NCI-H1417 treated with DMSO at 0.1 percent for 48 hours (cell line): ENCODE measurements around the gene GRM6.

Experiments
- DNase-seq: peaks from one replicate; lab custom pipeline; 2025; lab: John Stamatoyannopoulos, UW

GRM6 gene

DNA sequence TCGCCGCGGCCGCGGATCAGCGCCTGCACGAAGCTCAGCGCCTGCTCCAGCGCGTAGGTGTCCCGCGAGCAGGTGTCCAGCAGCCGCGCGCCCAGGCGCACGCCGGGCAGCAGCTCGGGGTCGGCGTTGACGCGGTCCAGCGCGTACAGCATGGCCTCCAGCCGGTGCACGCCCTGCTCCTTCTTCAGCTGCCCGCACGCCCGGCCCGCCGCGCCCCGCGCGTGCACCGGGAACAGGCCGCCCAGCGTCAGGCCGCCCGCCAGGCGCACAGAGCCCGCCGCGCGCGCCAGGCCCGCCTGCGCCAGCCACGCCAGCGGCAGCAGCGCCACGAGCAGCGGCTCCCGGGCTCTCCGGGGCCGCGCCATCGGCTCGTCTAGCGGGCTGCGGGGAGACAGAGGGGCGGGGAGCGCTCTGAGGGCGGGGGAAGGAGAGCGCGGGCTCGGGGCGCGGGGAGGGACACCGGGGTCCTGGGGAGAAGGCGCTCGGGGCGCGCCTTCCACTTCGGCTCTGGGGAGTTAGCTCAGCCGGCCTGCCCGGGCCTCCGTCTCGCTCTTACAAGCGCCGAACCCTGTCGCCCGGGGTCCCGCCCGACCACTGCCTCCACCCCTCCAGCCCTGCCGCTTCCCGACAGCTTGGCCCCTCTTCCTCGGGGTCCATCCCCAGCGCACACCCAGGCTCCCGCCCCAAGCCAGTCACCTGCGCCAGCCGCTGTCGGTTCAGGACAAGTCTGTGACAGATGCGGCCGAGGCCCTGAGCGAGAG, at the start of gene GRM6:
Gene GRM6 (minus strand): TSS at position 741 of the 761 bp plus-strand sequence. CDS start 376 bp downstream, at position 365.
- no peak for DNase-seq

DNA sequence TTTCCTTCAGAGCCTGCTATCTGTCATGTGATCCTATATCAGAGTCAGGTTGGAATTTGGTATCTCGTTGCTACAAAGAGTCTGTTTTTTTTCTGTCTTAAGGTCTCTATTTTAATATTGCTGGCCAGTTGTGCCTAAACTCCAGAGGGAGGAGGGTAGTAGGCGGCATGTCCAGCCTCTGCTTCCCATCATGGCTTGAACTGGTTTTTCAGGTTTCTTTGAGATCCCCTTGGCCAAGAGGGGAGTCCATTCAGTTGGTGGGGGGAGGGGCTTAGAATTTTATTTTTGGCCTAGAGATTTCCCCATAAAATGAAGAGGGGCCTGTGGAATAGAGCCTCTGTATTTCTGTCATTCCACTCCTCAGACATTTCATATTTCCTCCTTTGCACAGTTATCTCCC, 49.6 kb upstream of the GRM6 start:
- no peak for DNase-seq

DNA sequence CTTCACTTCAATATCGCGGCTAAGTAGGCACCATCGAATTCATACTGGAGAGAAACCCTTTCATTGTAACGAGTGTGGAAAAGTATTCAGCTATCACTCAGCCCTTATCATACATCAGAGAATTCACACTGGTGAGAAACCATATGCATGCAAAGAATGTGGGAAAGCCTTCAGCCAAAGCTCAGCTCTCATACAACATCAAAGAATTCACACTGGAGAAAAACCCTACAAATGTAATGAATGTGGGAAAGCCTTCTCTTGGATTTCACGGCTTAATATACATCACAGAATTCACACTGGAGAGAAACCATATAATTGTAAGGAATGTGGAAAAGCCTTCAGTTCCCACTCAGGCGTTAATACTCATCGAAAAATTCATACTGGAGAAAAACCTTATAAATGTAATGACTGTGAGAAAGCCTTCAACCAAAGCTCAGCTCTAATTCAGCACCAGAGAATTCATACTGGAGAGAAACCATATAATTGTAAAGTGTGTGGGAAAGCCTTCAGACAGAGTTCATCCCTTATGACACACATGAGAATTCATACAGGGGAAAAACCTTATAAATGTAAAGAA, 38.0 kb upstream of the GRM6 start:
- no peak for DNase-seq

DNA sequence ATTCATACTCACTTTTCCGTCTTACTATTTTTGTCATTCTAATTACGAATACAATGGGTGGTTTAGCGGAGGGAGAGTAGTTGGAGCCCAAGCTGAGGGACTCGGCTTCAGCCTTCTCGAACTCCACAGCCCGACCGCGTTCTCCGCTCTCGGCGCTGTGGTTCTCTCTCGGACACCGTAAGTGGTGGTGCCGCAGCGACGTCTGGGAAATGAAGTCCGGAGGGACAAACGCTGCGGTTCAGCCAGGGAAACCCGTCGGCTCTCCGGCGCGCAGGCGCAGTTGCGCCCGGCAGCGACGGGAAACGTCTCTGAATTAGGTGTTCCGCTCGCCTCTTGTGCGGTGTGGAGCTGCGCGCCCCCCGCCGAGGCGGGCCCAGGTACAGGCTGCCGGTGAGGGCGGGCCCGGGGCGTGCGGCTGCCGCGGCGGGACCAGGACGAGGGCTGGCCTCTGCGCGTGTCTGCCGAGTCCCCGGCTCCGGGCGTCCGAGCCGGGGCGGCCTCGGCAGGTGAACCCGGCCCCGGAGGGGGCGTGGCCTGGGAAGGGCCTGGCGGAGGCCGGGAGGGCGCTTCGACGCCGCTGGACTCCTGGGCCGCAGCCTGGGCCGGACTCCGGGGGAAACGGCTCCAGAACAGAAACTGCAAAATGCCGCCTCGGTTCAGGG, 28.5 kb upstream of the GRM6 start, which contains the start of gene ZNF879:
Gene ZNF879 (plus strand): TSS at position 277 of the 662 bp plus-strand sequence. CDS start 1,201 bp downstream, outside the sequence.
- no peak for DNase-seq

DNA sequence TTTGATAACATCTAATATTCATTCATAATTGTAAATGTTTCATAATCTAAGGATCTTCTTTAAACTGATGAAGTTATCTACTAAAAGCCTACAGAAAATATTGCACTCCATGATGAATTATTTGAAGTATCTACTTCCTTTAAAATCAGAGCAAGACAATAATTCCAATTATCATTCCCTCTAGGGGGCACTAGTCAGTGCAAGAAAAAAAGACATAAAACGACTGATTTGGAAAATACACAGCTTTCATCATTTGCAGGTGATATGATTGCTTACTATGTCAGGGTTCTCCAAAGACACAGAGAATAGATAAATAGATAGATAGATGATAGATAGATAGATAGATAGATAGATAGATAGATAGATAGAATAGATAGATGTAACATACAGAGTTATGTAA, 13.5 kb upstream of the GRM6 start:
- DNase-seq: no peak

DNA sequence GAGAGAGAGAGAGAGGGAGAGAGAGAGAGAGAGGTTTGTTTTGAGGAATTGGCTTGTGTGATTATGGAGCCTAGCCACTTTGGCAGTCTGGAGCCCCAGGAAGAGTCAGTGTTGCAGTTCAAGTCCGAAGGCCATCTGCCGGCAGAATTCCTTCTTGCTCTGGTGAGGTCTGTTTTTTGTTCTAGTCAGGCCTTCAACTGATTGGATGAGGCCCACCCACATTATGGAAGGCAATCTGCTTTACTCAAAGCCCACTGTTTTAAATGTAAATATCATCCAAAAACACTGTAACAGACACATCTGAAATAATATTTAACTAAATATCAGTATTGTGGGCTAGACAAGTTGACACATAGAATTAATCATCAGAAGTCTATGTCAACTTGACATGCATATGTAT, 11.4 kb upstream of the GRM6 start:
- DNase-seq: no peak

DNA sequence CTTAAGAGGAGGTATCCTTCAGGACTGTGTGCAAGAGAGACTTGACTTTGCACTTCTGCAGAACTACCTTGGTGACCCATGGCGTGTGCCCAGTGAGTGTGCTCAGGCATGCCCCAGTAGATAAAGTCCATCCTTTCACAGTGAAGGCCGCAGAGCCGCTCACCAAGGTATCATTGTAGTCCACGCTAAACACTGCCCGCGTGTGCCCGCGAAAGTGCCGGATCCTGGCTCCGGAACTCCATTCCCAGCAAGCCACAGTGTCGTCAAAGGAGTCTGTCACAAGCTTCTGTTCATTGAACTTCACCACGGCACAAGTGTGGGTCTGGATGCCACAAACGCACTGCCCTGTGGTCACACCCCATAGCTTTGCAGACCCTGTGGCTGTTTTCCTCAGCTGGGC, 3.3 kb upstream of the GRM6 start:
- no peak for DNase-seq

DNA sequence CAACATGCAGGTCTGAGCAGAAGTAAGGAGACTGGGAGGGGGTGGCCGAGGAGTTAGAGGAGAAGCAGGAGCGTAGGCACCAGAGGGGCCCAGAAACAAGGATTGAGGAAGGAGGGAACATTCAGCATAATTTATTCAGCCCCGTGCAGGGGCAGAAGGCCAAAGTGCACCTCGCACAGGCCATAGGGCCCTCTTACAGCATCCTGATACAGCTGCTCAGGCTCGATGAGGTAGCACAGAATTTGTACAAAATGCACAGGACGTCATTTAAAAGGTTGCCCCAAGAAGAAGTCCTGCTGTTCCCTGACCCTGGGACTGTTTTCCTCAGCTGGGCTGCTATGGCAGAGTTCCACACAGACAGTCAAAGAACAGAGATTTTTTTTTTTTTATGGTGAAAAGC, 2.1 kb upstream of the GRM6 start:
- DNase-seq: no peak

DNA sequence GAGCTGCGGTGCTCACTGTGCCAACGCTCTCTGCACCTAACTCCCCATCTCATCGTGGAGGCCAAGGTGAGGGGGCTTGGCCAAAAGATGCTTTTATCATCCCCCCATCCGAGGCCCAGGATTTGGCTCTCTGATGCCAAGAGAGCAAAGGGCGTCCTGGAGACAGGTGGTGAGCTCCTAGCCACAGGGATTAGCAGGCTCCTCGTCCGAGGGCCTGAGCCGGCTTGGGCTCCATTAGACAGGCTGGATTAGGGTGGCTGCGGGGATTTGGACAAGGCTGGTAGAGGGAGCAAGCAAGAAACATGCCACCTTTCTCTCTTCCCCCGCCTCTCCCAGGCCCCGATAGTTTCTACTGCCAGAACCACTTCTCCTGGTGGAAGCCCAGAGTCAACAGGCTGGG, 1.0 kb upstream of the GRM6 start:
- no peak for DNase-seq

DNA sequence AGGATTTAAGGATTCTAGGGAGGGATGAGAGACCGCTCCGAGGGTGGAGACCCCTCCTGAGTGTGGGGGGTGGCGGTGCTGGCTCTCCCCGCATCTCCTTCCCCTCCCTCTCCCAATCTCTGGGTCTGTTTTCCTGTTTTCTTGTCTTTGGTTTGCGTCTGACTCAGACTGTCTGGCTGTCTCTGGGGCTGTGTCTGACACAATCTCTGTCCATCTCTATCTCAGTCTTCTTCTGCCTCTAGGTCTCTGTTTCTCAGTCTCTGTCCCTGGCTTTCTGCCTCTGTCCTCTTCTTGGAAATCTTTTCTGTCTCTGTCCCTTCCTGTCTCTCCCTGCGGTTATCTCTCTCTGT, 196 bp upstream of the GRM6 start:
- DNase-seq: no peak

DNA sequence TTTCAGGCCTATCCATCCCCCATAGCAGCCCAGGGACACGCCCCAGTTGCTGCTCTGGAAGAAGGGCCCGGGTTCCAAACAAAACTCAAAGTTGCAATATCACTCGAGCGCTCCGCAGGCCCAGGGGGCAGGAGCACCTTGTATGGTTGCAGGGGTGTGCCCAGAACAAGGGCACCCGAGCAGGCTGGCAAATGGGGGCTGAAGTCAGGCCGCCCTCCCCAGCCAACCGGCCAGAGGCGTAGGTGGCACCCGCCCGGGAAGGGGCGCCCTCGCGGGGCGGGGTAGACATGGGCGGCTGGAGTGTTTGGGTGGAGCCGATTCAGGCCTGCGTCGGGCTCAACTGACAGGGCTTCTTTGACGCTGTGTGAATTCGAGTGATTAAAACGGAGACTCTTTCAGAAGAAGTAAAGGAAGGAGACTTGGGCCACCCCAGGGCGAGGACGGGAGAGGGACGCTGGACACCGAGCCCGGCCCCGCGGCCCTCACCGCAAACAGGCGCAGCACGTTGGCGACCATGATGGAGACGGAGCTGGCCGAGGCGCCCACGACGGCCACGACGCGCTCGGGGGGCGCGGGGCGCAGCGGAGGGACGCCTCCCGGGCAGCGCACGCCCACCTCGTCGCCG, 1.1 kb downstream of the GRM6 start:
- DNase-seq: no peak

DNA sequence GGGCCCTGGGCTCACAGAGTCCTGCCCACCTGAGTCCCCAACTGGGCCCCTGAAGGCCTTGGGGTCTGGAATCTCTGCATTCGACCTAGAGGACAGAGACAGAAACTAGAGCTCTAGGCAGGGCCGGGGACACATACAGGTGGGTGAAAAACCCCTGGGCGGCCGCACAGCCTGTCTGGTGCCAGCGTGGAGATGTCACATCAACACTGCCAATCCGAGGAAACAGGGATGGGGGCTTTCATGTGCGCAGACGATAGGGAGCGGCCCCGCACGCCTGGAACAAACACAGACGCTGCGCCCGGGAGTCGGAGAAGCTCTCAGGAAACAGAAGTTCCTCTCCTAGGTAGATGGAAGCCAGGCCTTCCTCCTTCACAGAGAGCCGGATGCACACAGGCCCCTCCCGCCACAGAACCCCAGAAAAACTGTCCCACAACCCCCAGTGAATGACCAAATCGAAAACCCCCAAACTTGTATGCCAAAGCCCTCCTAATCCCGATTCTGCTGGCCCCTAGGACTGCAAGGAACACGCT, 1.8 kb downstream of the GRM6 start:
- DNase-seq: no peak

DNA sequence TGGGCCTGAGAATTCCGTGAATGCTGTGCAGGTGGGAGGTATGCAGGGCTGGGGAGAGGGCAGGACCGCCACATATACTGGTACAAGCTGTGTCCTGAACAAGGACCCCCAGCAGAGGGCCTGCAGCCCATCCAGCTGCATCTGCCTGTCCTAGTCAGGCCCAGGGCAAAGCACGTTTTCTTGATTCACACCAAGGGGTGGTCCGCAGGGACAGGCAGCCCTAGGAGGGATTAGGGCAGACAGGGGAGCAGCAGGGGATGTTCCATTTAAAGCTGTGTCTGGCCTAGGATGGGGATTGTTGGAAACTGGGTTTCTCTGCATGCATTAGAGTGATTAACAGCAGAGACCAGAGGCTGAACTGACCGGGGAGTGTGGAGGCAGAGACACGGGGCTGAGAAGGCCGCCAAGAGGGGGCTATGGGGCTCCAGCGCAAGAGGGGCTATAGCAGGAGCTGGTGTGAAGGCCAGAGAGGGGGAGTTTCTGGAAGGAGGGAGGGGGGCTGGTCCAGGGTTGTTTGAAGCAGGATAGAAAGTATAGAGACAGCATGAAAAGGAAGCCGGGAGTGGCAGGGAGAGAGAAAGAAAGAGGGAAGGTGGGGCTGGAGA, 2.7 kb downstream of the GRM6 start:
- no peak for DNase-seq

DNA sequence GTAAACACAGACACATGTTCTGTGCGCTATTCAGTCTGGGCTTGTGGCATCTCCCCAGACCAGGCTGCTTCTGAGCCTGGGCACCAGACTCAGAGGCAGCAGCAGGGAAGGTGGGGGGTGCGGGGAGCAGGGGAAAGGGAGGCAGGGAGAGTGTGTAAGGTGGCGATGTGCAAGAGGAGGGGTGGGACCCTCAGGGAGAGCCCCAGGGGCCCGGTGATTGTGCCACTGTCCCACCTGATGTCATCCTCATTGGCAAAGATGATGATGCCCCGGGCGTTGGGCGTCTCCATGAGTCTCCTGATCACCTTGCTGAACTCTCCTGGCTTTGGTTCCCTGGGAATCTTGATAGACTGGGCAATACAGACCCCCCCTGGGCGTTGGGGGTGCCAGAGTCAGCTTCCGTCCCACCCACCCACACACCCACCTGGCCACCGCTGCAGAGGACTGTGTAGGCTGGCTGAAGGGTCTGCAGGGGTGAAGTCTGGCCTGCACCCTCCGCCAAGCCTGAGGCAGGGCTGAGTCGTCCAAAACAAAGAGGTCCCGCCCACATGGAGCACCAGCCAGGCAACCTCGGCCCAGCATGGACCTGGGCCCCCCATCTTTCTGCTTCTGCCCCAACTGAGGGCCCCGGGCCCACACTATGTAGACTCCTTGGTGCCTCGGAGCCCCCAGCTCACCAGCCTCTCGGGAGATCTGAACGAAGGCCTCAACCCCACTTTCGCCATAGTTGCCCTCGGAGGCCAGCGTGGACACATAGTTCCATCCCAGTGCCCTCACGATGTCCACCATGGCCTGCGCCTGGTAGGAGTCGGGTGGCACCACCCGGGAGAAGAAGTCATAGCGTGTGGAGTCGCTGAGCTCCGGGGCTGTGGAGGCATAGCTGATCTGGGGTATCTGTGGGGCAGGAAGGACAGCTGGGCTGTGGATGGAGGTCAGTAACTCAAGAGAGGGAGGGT, 3.7 kb downstream of the GRM6 start:
- DNase-seq: no peak

DNA sequence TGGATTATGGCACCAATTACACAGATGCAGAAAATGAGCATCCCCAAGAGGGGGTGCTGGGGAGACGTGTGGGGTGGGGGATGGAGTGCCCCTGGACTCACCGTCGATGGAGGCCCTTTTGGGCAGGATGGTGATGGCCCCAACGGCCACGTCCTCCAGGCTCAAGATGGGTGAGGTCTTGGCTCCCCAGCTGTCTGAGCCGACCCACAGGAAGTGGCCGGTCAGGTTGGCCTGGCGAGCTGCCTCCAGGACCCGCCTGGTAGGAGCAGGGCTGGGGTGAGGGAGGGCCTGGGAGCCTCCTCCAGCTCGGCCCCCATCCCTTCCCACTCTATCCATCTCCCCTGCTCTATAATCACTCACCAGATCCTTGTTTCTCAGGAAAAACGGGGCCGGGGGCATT, 4.6 kb downstream of the GRM6 start:
- no peak for DNase-seq

DNA sequence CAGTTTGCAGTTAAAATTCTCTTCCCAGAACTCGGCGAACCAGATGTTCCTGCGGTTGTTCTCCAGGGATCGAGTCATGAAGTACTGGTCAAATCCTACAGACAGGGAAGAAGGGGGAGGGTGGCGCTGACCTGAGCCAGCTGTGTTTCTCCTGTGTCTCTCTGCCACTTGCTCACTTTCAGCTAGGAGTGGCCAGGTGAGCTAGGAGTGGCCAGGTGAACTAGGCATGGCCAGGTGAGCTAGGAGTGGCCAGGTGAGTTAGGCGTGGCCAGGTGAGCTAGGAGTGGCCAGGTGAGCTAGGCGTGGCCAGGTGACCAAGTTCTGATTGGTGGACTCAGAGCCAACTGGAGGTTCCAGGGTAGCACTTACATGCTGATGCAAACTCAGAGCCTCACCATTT, 5.8 kb downstream of the GRM6 start:
- DNase-seq: no peak

DNA sequence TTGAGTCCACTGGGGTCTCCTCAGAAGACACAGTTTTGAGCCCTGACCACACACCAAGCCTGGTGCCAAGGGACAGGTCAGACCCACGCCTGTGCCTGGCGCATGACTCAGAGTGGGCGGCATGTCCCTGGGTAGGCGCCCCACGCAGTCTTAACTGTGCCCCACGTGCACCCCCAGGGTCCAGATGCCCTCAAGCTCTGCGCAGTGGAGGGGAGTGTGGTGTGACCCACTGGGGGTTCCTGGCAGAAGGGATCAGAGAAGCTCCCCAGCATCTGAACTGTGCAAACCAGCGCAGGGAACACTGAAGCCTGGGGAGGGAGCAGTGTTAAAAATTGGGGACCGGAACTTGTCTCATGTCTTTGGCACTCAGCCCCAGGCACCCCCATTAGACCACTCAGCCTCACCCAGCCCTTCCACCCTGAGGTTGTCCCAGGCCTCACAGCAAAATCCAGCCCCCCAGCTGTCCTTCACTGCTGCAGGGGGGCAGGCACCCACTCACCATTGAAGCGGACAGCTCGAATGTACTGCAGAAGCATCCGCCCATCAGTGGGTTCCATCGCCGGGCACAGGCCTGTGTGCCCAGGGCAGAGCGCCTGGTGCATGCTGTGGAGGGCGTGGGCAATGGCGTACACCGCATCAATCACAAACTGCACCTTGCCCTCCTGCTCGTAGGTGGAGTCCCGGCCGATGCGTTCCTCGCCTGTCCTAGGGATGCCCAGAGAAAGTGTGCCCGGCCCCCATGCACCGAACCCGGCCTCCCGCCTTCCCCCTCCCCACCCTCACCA, 6.5 kb downstream of the GRM6 start:
- no peak for DNase-seq

DNA sequence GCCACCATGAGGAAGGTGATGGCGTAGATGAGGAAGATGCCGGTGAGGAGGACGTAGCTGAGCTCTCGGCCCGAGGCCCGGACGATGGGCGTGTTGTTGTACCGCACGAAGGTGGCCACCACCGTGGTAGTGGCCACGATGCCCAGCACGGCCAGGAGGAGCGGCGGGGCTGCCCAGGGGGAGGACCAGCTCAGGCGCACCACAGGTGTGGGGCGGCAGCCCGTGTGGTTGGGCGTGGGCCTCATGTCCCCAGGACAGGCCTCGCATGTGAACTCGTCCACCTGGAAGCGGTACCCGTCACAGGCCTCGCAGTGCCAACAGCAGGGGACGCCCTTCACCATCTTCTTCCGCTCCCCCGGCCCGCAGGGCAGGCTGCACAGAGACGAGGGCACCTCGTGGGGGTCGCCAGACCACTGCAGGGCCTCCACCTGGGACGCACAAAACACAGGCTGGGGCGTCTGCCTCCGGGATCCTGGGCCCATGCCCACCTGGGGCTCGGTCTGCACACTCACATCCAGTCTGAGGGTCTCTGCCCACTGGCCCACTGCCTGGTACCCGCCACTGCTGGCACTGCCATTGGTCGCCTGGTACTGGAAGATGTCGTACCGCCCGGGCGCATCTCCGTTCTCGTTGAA, 8.7 kb downstream of the GRM6 start:
- DNase-seq: no peak

DNA sequence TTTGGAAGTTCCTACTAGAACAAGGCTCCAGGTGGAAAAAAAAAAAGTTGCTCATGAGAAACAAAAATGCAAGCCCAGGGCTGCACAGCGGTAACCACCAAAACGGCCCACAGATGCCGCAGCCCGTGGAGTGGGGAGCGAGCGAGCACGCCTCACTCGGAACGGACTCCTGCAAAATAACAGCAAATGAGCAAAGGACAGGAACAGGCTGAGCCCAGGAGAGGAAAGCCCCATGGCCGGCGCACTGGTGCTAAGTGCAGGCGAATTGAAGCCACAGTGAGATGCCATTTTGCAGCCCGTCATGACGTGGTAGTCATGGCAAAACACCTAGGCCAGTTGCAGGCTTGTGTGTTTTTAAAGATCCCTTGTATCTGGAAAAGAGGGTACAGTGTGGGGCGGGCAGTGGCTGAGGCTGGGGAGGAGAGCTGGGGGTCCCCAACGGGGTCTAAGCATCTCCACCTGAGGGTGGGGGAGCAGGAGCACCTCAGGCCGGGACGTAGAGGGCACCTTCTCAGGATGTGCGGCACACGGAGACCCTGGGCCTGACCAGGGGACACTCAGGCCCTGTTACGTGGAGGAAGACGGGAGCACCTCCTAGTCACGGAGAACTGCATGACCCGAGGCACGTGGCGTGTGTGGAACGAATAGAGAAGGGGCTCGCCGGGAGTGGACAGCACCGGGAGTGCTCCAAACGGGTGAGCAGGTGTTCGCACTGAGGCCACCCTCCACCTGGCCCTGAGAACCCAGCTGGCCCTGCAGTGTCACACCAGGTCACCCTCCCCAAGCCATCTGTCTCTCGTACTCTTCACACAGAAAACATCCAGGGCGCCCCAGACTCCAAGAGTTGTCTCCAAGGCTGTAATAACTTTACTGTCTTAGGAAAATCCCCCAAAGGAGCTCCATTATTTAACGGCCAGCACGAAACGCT, 10.7 kb downstream of the GRM6 start:
- DNase-seq: no peak
